Neural cell (in vitro differentiated cells): ENCODE data around the gene PTGER1. TPM values are rescaled to one million over a fixed set of nuclear protein-coding genes. Genes with fewer than 3 reads are reported as not detected.
A peak's percentile ranks its signal among the peaks of the same experiment; 100 is the strongest.

Experiments used
- H2AFZ ChIP-seq: fragments of 200-600, 300-800 bp; sonication (generic), shearing (Covaris generic); 2 replicates; pipeline ENCODE4 v1.6.0; 2014; ENCODE audit warnings: low read depth, mild to moderate bottlenecking, antibody characterized with exemption, low read length, moderate library complexity
- H3F3A ChIP-seq: fragments of 200-600 bp; shearing (Covaris generic); 2 replicates; pipeline ENCODE4 v1.6.1; 2016; ENCODE audit warnings: mild to moderate bottlenecking, moderate library complexity, mixed read lengths, antibody characterized with exemption, low read length; ENCODE audit not compliant: insufficient read depth, poor library complexity, severe bottlenecking
- H3K27ac ChIP-seq: fragments of 200-600, 300-800 bp; sonication (generic), shearing (Covaris generic); 2 replicates; pipeline ENCODE4 v1.5.1; 2014; ENCODE audit warnings: mild to moderate bottlenecking, low read length, moderate library complexity
- H3K27me3 ChIP-seq: fragments of 300-800, 200-600 bp; sonication (generic), shearing (Covaris generic); 2 replicates; pipeline ENCODE4 v1.6.0; 2014; ENCODE audit warnings: mild to moderate bottlenecking, low read depth, low read length, moderate library complexity; ENCODE audit not compliant: insufficient read depth
- H3K36me3 ChIP-seq: fragments of 300-800, 200-600 bp; sonication (generic), shearing (Covaris generic); 2 replicates; pipeline ENCODE4 v1.5.1; 2014; ENCODE audit warnings: mild to moderate bottlenecking, antibody characterized with exemption, low read length, moderate library complexity; ENCODE audit not compliant: insufficient read depth
- H3K4me2 ChIP-seq: fragments of 300-800, 200-600 bp; sonication (generic), shearing (Covaris generic); 2 replicates; pipeline ENCODE4 v1.6.0; 2014; ENCODE audit warnings: mild to moderate bottlenecking, low read length
- H3K4me3 ChIP-seq: fragments of 300-800, 200-600 bp; sonication (generic), shearing (Covaris generic); 2 replicates; pipeline ENCODE4 v1.5.1; 2014; ENCODE audit warnings: mild to moderate bottlenecking, low read length, moderate library complexity
- H3K79me2 ChIP-seq: fragments of 200-600 bp; shearing (Covaris generic); replicated peaks from 2 replicates; pipeline ENCODE4 v1.6.0; 2014; ENCODE audit warnings: mild to moderate bottlenecking, low read length, moderate library complexity; ENCODE audit not compliant: insufficient read depth
- H3K9ac ChIP-seq: fragments of 300-800, 200-600 bp; sonication (generic), shearing (Covaris generic); 2 replicates; pipeline ENCODE4 v1.6.1; 2016; ENCODE audit warnings: mild to moderate bottlenecking, low read length, mixed read lengths
- H3K9me2 ChIP-seq: fragments of 200-600 bp; shearing (Covaris generic); 2 replicates; pipeline ENCODE4 v1.6.1; 2016; ENCODE audit warnings: mild to moderate bottlenecking, low read length, mixed read lengths; ENCODE audit not compliant: insufficient read depth
- H3K9me3 ChIP-seq: fragments of 200-600, 300-800 bp; sonication (generic), shearing (Covaris generic); 2 replicates; pipeline ENCODE4 v1.6.1; 2016; ENCODE audit warnings: mild to moderate bottlenecking, mixed run types, low read length, moderate library complexity, mixed read lengths
- H4K20me1 ChIP-seq: fragments of 200-600 bp; shearing (Covaris generic); 2 replicates; pipeline ENCODE4 v1.6.1; 2016; ENCODE audit warnings: mild to moderate bottlenecking, mixed run types; ENCODE audit not compliant: insufficient read depth
- CTCF ChIP-seq: fragments of 450-650 bp; IDR thresholded peaks from 2 replicates; pipeline ENCODE4 v1.5.1; 2014; ENCODE audit warnings: antibody characterized with exemption, mild to moderate bottlenecking, moderate library complexity; ENCODE audit not compliant: poor library complexity, severe bottlenecking
- EP300 ChIP-seq: fragments of 450-650 bp; conservative IDR thresholded peaks from 2 replicates; pipeline ENCODE4 v1.6.1; 2014; ENCODE audit warnings: antibody characterized with exemption, mild to moderate bottlenecking, moderate library complexity; ENCODE audit not compliant: poor library complexity, severe bottlenecking
- EZH2 ChIP-seq: fragments of 200-600, 300-800 bp; shearing (Covaris generic), sonication (generic); IDR thresholded peaks from 2 replicates; pipeline ENCODE4 v1.6.1; 2014; ENCODE audit warnings: antibody characterized with exemption, low read length, borderline replicate concordance, mild to moderate bottlenecking; ENCODE audit not compliant: insufficient read depth, poor library complexity, severe bottlenecking
- MXI1 ChIP-seq: fragments of 450-650 bp; conservative IDR thresholded peaks from 2 replicates; pipeline ENCODE4 v1.6.1; 2014; ENCODE audit warnings: antibody characterized with exemption, mild to moderate bottlenecking; ENCODE audit not compliant: poor library complexity, severe bottlenecking
- POLR2AphosphoS5 ChIP-seq: IDR thresholded peaks from 2 replicates; pipeline ENCODE4 v1.6.1; 2012
- RAD21 ChIP-seq: fragments of 450-650 bp; conservative IDR thresholded peaks from 2 replicates; pipeline ENCODE4 v1.6.1; 2014; ENCODE audit warnings: antibody characterized with exemption, mild to moderate bottlenecking, moderate library complexity
- REST ChIP-seq: IDR thresholded peaks from 2 replicates; pipeline ENCODE4 v1.6.1; 2012; ENCODE audit warnings: borderline replicate concordance
- SMC3 ChIP-seq: fragments of 450-650 bp; conservative IDR thresholded peaks from 2 replicates; pipeline ENCODE4 v1.6.1; 2014; ENCODE audit warnings: antibody characterized with exemption, mild to moderate bottlenecking, moderate library complexity; ENCODE audit not compliant: poor library complexity
- TAF1 ChIP-seq: IDR thresholded peaks from 2 replicates; pipeline ENCODE4 v1.6.1; 2012; ENCODE audit warnings: low read depth
- polyA plus RNA-seq: library from polyadenylated mRNA; depleted of rRNA; stranded (reverse); fragments of >200 nt; gene quantifications from 2 replicates; pipeline ENCODE4 v1.2.3, GENCODE V29; 2014

PTGER1 gene
- polyA plus RNA-seq, 1 donor from 2014 or later: not detected

GRCh38 chr19:14473073-14473977 is 1.8 kb downstream of the PTGER1 start:
- no peak overlapping the region for H3K4me2 ChIP-seq
- H3K9me2 ChIP-seq: no peaks in the 10 kb centered on the region
- H3K27ac ChIP-seq: no peak overlapping the region
- no peak overlapping the region for H2AFZ ChIP-seq
- H3K9ac ChIP-seq: no peak overlapping the region
- H3K4me3 ChIP-seq: no peak overlapping the region
- no peaks in the 10 kb centered on the region for H4K20me1 ChIP-seq
- H3K36me3 ChIP-seq: no peaks in the 10 kb centered on the region
- no peaks in the 10 kb centered on the region for H3F3A ChIP-seq
- H3K27me3 ChIP-seq: no peaks in the 10 kb centered on the region
- H3K79me2 ChIP-seq: no peaks in the 10 kb centered on the region
- no peaks in the 10 kb centered on the region for H3K9me3 ChIP-seq
- TF ChIP-seq EP300 (no peak), MXI1 (no peak), RAD21 (no peak), CTCF (no peak), TAF1 (no peak), SMC3 (no peak), REST (no peak), POLR2AphosphoS5 (no peak), EZH2 (no peak)

GRCh38 chr19:14472202-14472938 is 2.8 kb downstream of the PTGER1 start:
- no peaks in the 10 kb centered on the region for H3K9me3 ChIP-seq
- H3K4me3 ChIP-seq: no peak overlapping the region
- H3K9ac ChIP-seq: no peak overlapping the region
- H3K9me2 ChIP-seq: no peaks in the 10 kb centered on the region
- H2AFZ ChIP-seq: no peak overlapping the region
- H3K36me3 ChIP-seq: no peaks in the 10 kb centered on the region
- no peaks in the 10 kb centered on the region for H4K20me1 ChIP-seq
- no peak for TF ChIP-seq TAF1
- TF ChIP-seq POLR2AphosphoS5: no peak
- TF ChIP-seq MXI1: peak; percentile 36
- TF ChIP-seq CTCF: peak; percentile 88
- TF ChIP-seq SMC3: peak; percentile 75
- TF ChIP-seq RAD21: peak; percentile 60
- TF ChIP-seq EP300: no peak
- TF ChIP-seq REST: no peak
- no peak for TF ChIP-seq EZH2
- no peak overlapping the region for H3K27ac ChIP-seq
- no peak overlapping the region for H3K4me2 ChIP-seq
- H3K79me2 ChIP-seq: no peaks in the 10 kb centered on the region
- no peaks in the 10 kb centered on the region for H3K27me3 ChIP-seq
- H3F3A ChIP-seq: no peaks in the 10 kb centered on the region
